Fibroblast of skin of scalp (primary cell): ENCODE measurements around the gene ARHGAP24.
"Not testable (repeated sequence)": the region's sequence is repeated elsewhere in the genome, so short reads cannot be mapped to it uniquely, and the experiment has no call there.

Source experiments
- DNase-seq: peaks from one replicate; pipeline ENCODE4 v3.0.0-alpha.2; 2013

ARHGAP24 gene

DNA sequence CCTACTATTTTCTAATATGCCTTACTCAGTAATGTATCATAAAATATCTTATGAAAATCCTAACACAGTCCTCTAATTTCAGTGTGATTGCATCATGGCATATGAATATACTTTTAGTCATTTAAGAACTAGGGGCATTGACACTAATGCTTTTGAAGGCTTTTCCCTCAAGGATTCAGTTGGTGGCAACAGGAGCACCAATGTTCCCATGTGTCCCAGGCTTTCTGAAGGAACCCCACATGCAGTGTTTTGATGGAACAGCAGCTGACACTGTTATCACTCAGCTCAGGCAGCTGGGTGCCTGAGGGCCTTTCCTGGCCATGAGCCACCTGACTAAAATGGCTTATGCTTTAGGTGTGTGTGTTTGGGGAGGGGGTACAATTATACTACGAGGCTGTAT lies 348.3 kb downstream of the ARHGAP24 start:
- DNase-seq: peak; percentile 80

DNA sequence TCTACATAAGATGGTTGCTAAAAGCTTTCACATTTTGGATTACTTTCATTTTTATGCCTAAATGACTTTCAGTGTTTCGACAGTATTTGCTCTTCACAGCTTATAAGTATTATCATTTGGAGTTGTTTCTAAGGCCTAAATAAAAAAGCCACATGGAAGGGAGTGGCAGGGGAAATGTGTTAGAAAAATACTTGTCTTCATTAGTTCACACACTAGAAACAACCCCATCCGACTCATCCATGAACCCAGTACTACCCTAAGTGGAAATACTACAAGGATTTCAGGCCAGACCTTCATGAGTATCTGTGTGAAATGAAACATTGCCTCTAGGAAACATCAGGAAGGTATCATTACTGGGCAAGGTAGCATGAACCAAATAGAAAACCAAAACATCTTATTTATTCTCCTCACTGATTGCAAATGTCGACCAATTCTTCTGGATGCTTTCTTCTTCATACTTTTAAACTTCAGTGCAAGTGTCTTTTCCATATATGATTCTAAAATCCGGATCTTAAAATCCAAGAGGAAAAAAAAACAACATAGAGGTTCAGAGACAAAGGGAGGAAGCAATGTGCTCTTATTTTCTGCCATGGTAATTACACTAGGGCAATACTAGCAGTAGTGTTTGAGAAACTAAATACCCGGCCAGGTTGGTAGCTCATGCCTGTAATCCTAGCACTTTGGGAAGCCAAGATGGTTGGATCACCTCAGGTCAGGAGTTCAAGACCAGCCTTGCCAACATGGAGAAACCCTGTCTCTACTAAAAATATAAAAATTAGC lies 349.4 kb downstream of the ARHGAP24 start:
- DNase-seq: no peak

GRCh38 chr4:85826060-85826678 lies 351.2 kb downstream of the ARHGAP24 start:
- peak; percentile 69 for DNase-seq

DNA sequence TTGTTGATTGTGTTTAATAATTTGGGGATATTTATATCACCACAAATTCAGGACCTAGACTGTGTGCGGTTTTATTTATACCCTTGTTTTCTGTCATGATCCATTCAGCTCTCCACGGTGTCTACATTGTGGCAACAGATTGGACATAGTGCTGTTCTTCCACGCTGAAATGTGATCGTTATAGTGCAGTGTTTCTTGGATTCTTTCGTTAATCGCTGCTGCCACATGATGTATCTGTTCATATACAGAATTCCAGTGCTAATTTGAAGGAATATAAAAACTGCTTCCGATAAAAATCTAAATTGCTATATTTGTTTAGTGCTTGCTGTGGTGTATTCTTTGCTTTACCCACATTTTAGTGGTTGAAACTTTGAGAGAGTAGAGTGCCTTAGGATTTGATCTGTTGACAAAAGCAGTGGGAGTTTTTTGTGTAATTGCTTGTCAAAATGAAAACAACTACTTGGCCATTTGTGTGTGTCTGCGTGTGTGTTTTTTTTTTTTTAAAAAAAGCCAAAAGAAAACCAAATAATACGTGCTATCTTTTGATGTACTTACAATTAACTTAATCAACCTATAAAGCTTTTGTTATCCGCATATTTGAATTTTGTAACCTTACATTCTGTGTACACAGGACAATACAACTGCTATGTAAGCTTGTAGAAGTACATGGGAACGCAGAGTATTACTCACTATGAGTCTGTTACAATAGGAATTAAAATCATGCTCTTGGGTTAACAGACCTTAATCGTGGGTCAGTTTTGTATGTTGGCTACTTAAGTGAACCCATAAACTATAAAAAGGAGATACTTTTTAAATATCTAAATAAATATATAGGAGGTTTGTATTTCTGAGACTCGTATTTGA lies 353.3 kb downstream of the ARHGAP24 start:
- DNase-seq: no peak

DNA sequence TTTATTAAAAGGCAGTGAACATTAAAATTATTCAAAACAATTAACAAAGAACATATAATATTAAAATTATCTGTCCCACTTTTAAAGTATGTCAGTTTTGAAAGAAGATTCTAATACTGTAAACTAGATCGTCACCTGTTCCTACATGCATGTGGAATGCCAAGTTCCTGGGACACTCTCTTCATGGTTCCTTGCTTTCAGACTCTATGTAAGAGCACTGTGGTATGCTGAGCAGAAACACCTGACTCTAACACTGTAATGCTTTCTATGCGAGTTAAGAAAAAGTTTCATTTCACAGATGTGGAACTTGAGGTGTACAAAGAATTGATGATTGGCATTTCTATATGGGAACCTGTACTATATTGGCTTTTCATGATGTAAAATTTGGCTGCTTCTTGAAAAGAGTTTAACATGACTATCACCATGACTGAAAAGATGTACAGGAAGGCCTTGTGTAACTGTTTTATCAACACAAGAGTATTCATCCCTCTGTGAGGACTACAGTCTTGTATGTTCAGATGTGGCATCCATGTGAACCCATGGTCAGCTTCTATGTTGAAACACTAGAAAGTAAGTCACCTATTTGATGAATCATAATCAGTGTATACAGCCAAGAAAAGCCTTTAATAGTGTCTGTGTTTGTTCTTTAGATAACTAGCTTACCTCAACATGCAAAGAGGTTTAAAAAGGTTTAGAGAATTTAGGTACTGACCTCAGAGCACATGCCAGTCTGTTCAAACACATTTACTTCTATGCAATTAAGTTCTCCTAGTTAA lies 354.5 kb downstream of the ARHGAP24 start:
- DNase-seq: no peak

DNA sequence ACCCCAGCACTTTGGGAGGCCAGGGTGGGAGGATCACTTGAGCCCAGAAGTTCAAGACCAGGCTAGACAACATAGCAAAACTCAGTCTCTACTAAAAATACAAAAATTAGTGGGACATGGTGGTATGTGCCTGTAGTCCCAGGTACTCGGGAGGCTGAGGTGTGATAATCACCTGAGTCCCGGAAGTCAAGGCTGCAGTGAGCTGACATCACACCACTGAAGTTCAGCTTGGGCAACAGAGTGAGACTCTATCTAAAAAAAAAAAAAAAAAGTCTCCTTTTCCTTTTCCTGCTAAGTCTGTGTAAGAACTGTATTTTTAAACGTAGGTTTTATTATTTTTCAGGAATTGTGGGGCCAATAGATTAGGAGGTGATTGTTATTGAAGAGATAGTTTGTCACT lies 356.7 kb downstream of the ARHGAP24 start:
- no peak for DNase-seq

DNA sequence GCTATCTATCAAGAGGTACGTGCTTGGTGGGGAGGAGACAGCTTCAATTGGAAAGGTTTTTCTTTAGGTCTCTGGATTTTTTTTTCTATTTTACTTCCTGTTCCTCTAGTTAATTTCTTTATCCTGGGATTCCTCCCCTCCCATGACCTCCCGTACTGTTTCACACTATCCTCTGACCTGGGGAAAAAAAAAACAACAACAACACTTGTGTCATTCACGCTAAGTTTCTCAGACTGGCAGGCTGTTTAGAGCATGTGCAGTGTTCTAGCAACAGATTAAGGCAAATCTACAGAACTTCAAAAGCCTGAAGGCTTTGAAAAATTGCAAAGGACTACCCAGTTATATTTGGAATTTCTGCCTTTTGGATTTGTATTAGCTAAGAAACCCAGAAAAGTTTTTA lies 358.4 kb downstream of the ARHGAP24 start:
- DNase-seq: no peak

DNA sequence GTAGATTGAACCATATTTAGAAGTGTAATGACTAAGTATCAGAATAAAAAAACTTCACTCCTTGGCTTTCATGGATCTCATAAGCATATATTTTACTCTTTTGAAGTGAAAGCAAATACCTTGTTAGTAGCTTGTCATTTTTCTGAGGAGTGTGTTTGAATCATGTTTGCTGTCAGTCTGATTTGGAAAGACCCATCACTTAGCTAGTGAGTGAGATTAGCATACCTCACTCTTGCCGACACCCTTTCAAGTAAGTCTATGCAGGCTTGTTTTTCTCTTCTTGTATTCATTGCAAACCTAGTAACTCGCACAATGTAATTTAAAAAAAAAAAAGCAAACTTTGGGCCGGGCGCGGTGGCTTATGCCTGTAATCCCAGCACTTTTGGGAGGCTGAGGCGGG lies 360.0 kb downstream of the ARHGAP24 start:
- no peak for DNase-seq

DNA sequence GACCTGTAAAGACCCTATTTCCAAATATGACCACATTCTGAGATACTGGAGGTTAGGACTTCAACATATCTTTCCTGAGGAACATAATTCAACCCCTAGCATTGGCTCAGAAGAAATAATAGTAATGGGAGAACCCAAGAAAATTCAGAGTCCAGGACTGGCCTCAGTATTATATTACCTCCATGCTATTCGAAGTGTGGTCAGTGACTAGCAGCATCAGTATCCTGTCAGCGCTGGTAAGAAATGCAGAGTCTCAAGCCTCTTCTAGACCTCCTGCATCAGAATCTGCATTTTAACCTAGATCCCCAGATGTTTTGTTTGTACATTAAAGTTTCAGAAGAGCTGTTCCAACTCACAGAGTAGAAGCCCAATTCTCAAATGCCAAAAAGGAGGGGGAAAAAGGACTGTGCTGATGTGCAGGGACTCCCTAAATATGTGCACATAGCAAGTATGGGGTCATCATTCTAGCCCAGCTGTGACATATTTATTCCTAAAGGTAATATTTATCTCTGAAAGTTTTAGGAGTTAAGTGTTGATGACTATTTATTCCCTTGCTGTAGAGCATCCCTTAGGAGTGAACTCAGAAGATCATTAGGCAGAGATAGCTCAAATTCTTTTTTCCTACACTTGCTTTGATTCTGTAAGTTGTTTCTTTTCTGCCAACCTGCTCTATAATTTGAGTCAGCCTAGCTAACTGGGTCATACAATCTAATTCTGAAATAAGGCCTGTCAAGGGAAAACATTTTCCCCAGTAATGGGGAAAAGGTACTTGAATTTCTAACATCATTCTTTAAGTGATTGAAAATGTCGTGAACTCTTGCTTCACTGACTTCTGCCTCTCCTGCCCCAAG lies 361.9 kb downstream of the ARHGAP24 start:
- no peak for DNase-seq

DNA sequence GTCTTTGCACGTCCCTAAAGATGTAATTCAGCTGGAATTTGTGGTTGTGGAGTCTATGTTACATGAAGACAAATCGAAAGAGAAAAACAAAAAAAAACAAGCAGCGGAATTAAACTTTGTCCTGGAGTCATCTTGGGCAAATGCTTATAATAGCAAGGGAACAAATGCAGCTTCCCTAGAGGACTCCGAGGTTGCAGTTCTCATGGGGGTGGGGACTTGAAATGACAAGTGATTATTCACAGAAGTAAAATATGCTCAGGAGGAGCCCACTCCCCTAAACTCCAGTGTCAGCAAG lies 362.4 kb downstream of the ARHGAP24 start:
- peak; percentile 53 for DNase-seq

GRCh38 chr4:85839981-85840451 lies 365.1 kb downstream of the ARHGAP24 start:
- not testable (repeated sequence) for DNase-seq

DNA sequence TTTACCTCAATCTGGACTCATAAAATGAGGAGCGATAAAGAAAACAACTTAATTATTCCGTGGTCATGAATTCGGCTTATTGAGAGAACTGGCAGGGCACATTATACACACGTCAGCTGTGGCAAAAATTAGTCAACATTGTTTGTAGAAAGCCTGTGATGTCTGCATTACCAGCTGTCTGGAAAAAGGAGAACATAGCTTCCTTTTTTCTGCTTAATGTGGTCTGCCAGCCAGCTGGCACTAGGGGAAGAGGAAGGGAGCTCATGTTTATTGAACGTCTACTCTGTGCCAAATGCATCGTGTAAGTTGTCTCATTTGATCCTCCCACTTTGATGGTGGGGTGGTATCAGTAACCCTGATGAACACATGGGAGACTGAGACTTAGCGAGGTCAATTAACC lies 367.6 kb downstream of the ARHGAP24 start:
- DNase-seq: no peak

DNA sequence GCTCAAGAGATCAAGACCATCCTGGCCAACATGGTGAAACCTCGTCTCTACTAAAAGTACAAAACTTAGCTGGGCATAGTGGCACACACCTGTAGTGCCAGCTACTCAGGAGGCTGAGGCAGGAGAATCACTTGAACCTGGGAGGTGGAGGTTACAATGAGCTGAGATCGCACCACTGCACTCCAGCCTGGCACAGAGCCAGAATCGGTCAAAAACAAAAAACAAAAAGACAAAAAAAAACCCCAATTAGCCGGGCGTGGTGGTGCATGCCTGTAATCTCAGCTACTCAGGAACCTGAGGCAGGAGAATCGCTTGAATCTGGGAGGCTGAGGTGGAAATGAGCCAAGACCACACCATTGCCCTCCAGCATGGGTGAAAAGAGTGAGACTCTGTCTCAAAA lies 378.8 kb downstream of the ARHGAP24 start:
- not testable (repeated sequence) for DNase-seq

GRCh38 chr4:85854546-85854945 lies 379.6 kb downstream of the ARHGAP24 start:
- peak; percentile 7 for DNase-seq

DNA sequence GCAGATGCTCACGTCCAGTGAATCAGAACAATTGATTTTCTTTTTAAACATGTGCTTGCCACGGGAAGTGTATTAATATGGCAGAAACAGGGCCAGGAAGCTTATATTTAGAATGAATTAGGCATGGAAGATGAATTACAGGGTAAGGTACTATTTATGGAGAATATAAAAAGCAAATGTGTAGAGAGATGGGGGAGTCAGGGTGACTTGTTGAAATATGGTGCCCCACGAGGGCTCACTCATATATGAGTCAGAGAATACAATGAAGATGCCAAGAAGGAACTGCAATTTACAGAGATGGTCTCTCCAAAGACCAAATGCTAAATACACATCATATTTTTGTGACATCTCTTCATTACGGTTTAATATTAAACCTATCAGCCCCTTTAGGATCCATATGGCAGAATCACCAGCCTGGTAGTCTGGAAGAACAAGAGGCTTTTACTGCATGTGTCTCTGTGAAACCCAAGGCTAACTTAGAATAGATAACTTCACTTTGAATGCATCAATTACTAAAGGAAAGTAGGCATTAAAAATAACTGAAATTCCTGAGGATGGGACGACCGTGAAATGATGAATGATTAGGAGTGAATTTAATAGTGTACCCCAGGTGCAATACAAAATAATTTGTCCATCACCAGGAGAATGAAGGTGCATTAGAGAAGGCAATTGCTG lies 385.3 kb downstream of the ARHGAP24 start:
- DNase-seq: peak; percentile 48

- DNase-seq: no peak
Measured at GRCh38 chr4:85861064-85861765, 386.3 kb downstream of the ARHGAP24 start.

DNA sequence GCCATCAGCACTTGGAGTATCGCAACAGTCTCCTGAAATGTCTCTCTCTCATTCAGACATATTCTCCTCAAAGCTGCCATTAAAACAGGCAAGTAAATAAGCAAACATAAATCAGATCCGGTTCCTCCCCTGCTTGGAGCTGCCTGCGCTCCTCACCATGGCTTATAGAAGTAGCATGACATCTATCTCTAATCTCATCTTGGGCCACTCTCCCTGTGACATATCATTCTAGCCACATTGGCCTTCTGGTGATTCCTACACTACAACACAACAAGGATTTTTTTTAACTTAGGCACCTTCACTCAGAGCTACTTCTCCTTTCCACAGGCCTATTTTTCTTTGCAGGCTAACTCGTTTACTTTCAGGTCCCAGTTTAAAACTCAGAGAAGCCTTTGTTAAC lies 387.9 kb downstream of the ARHGAP24 start:
- DNase-seq: no peak

GRCh38 chr4:85864259-85865205 lies 389.6 kb downstream of the ARHGAP24 start:
- DNase-seq: peak; percentile 37

GRCh38 chr4:85865256-85865655 lies 390.3 kb downstream of the ARHGAP24 start:
- no peak for DNase-seq
